Activated gamma-delta T cell (primary cell): ENCODE data around the gene P3H1.

Source experiments
- DNase-seq: peaks from one replicate; lab custom pipeline; 2025; lab: John Stamatoyannopoulos, UW

P3H1 gene

GRCh38 chr1:42744148-42744413 is 22.7 kb downstream of the P3H1 start:
- no peak for DNase-seq

GRCh38 chr1:42743317-42744147 is 23.3 kb downstream of the P3H1 start:
- DNase-seq: no peak

GRCh38 chr1:42742617-42743316 is 24.1 kb downstream of the P3H1 start:
- no peak for DNase-seq

- DNase-seq: no peak
These were observed 24.7 kb downstream of the P3H1 start for GRCh38 chr1:42742141-42742540.

GRCh38 chr1:42741706-42742105 is 25.1 kb downstream of the P3H1 start:
- DNase-seq: no peak

- DNase-seq: no peak
These were observed 25.8 kb downstream of the P3H1 start for GRCh38 chr1:42740851-42741580.

- no peak for DNase-seq
These were observed 26.8 kb downstream of the P3H1 start, which contains the start of gene CLDN19 for GRCh38 chr1:42739753-42740700. TSS of gene CLDN19 (minus strand) at chr1:42740236. CDS start at chr1:42740063, 173 bp downstream.

- DNase-seq: no peak
These were observed 28.1 kb downstream of the P3H1 start for GRCh38 chr1:42738678-42739226.

GRCh38 chr1:42737986-42738677 is 28.7 kb downstream of the P3H1 start:
- no peak for DNase-seq

GRCh38 chr1:42737257-42737656 is 29.6 kb downstream of the P3H1 start:
- no peak for DNase-seq

- no peak for DNase-seq
These were observed 30.1 kb downstream of the P3H1 start for GRCh38 chr1:42736571-42737200.

GRCh38 chr1:42736152-42736551 is 30.7 kb downstream of the P3H1 start:
- no peak for DNase-seq

GRCh38 chr1:42735477-42736105 is 31.2 kb downstream of the P3H1 start:
- no peak for DNase-seq

- DNase-seq: no peak
These were observed 31.8 kb downstream of the P3H1 start for GRCh38 chr1:42735056-42735455.

GRCh38 chr1:42734201-42735035 is 32.4 kb downstream of the P3H1 start:
- DNase-seq: no peak

- no peak for DNase-seq
These were observed 33.2 kb downstream of the P3H1 start for GRCh38 chr1:42733415-42734200.

GRCh38 chr1:42732126-42732680 is 34.6 kb downstream of the P3H1 start:
- no peak for DNase-seq

GRCh38 chr1:42731585-42731984 is 35.2 kb downstream of the P3H1 start:
- DNase-seq: no peak
